DOHH2 (cell line): Measurements from ENCODE around the gene MYF5.
A peak's percentile ranks its signal among the peaks of the same experiment; 100 is the strongest.

ENCODE experiments used
- H3F3A ChIP-seq: fragments of 200-600 bp; sonication (generic), shearing (Covaris generic); 2 replicates; pipeline ENCODE4 v1.6.0; 2016; ENCODE audit warnings: antibody characterized with exemption, mild to moderate bottlenecking; ENCODE audit not compliant: control insufficient read depth, insufficient read depth
- H3K27ac ChIP-seq: fragments of 200-600 bp; sonication (generic); 2 replicates; pipeline ENCODE4 v1.5.1; 2014; ENCODE audit warnings: low read depth, mild to moderate bottlenecking, low read length, moderate library complexity
- H3K27me3 ChIP-seq: fragments of 200-600 bp; sonication (generic); 2 replicates; pipeline ENCODE4 v1.6.1; 2014; ENCODE audit warnings: mild to moderate bottlenecking, low read length, mixed read lengths; ENCODE audit not compliant: control insufficient read depth
- H3K36me3 ChIP-seq: fragments of 200-600 bp; sonication (generic); 2 replicates; pipeline ENCODE4 v1.6.1; 2014; ENCODE audit warnings: mild to moderate bottlenecking, low read length, moderate library complexity, mixed read lengths; ENCODE audit not compliant: control insufficient read depth
- H3K4me1 ChIP-seq: fragments of 200-600 bp; sonication (generic); 2 replicates; pipeline ENCODE4 v1.6.1; 2014; ENCODE audit warnings: mild to moderate bottlenecking, low read length, mixed read lengths; ENCODE audit not compliant: control insufficient read depth
- H3K4me2 ChIP-seq: fragments of 200-600 bp; sonication (generic); 2 replicates; pipeline ENCODE4 v1.6.0; 2014; ENCODE audit warnings: mild to moderate bottlenecking, low read length, moderate library complexity
- H3K4me3 ChIP-seq: fragments of 200-600 bp; sonication (generic); 2 replicates; pipeline ENCODE4 v1.5.1; 2014; ENCODE audit warnings: mild to moderate bottlenecking, low read length, mixed read lengths
- H3K79me2 ChIP-seq: fragments of 200-600 bp; sonication (generic); 2 replicates; pipeline ENCODE4 v1.6.1; 2014; ENCODE audit warnings: mild to moderate bottlenecking, low read length, mixed read lengths; ENCODE audit not compliant: control insufficient read depth
- H3K9me2 ChIP-seq: fragments of 200-600 bp; sonication (generic); replicated peaks from 2 replicates; pipeline ENCODE4 v1.6.1; 2014; ENCODE audit warnings: mild to moderate bottlenecking, low read length, mixed read lengths; ENCODE audit not compliant: control insufficient read depth
- H3K9me3 ChIP-seq: fragments of 200-600 bp; sonication (generic); 2 replicates; pipeline ENCODE4 v1.6.1; 2014; ENCODE audit warnings: antibody characterized with exemption, low read length, mixed read lengths; ENCODE audit not compliant: control insufficient read depth, insufficient read depth
- H4K20me1 ChIP-seq: fragments of 200-600 bp; sonication (generic); 2 replicates; pipeline ENCODE4 v1.6.0; 2014; ENCODE audit warnings: low read depth, mild to moderate bottlenecking, antibody characterized with exemption, low read length, moderate library complexity; ENCODE audit not compliant: control insufficient read depth, insufficient read depth
- EZH2phosphoT487 ChIP-seq: fragments of 200-600 bp; sonication (generic); IDR thresholded peaks from 2 replicates; pipeline ENCODE4 v1.6.1; 2017; ENCODE audit warnings: borderline replicate concordance, mild to moderate bottlenecking, antibody characterized with exemption, low read length, moderate library complexity, mixed read lengths
- TF ChIP-seq, protein P1 (sequence below): fragments of 200-600 bp; sonication (generic); IDR thresholded peaks from one replicate; pipeline ENCODE4 v1.5.1; 2014; ENCODE audit warnings: antibody characterized with exemption, mild to moderate bottlenecking, low read depth, low read length; ENCODE audit not compliant: poor library complexity, severe bottlenecking

MYF5 gene

GRCh38 chr12:80692114-80692513, 24.6 kb upstream of the MYF5 start:
- no peaks in the 10 kb centered on the region for H3K9me2 ChIP-seq
- H3K9me3 ChIP-seq, result no peaks in the 10 kb centered on the region
- H3K79me2 ChIP-seq, result no peaks in the 10 kb centered on the region
- no peaks in the 10 kb centered on the region for H4K20me1 ChIP-seq
- H3K36me3 ChIP-seq, result peaks cover 3% of the 10 kb centered on the region; the same call in 1 of the 2 replicates
- H3K4me1 ChIP-seq, result peaks cover 32% of the 10 kb centered on the region
- peak overlapping the region; percentile 42 for H3K4me3 ChIP-seq
- no peaks in the 10 kb centered on the region for H3K27me3 ChIP-seq
- peak overlapping the region; percentile 54 for H3K4me2 ChIP-seq
- no peak for TF ChIP-seq EZH2phosphoT487
- TF ChIP-seq, protein P1, sequence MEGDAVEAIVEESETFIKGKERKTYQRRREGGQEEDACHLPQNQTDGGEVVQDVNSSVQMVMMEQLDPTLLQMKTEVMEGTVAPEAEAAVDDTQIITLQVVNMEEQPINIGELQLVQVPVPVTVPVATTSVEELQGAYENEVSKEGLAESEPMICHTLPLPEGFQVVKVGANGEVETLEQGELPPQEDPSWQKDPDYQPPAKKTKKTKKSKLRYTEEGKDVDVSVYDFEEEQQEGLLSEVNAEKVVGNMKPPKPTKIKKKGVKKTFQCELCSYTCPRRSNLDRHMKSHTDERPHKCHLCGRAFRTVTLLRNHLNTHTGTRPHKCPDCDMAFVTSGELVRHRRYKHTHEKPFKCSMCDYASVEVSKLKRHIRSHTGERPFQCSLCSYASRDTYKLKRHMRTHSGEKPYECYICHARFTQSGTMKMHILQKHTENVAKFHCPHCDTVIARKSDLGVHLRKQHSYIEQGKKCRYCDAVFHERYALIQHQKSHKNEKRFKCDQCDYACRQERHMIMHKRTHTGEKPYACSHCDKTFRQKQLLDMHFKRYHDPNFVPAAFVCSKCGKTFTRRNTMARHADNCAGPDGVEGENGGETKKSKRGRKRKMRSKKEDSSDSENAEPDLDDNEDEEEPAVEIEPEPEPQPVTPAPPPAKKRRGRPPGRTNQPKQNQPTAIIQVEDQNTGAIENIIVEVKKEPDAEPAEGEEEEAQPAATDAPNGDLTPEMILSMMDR, result no peak
- H3K27ac ChIP-seq, result no peak overlapping the region
- no peaks in the 10 kb centered on the region for H3F3A ChIP-seq

DNA sequence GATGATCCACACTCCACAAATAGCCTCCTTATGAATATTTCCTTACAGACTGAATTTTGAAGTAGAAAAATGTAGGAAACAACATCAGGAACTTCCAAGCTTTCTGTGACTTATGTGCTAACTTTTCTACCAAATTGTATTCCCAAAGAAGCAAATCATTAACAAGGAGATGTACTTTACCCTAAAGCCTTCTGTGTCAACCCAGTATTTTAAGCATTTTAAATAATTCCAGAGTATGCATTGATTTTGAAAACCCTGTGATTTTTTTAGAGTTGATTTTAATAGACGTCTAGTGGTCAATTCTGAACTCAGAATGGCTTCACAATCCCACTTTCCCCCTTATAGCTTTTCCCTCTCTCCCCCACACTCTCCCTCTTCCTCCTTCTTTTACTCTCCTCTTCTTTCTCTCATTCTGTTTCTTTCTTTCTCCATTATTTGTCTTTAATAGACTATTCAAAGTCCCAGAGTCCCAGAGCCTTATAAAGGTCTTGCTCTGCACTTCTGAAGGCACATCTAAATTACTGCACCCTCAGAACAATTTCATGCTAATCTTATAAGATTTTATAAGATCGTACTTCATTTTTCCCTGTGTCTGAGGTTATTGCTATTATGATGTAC, 19.3 kb upstream of the MYF5 start:
- H3F3A ChIP-seq, result no peaks in the 10 kb centered on the region
- no peak overlapping the region for H3K4me3 ChIP-seq
- no peaks in the 10 kb centered on the region for H3K9me2 ChIP-seq
- peaks cover 3% of the 10 kb centered on the region; the same call in 1 of the 2 replicates for H3K36me3 ChIP-seq
- no peaks in the 10 kb centered on the region for H3K79me2 ChIP-seq
- H3K27me3 ChIP-seq, result no peaks in the 10 kb centered on the region
- no peak overlapping the region for H3K4me2 ChIP-seq
- H3K9me3 ChIP-seq, result no peaks in the 10 kb centered on the region
- H3K4me1 ChIP-seq, result peaks cover 11% of the 10 kb centered on the region
- TF ChIP-seq, protein P1, result no peak
- TF ChIP-seq EZH2phosphoT487, result no peak
- no peak overlapping the region for H3K27ac ChIP-seq
- no peaks in the 10 kb centered on the region for H4K20me1 ChIP-seq

DNA sequence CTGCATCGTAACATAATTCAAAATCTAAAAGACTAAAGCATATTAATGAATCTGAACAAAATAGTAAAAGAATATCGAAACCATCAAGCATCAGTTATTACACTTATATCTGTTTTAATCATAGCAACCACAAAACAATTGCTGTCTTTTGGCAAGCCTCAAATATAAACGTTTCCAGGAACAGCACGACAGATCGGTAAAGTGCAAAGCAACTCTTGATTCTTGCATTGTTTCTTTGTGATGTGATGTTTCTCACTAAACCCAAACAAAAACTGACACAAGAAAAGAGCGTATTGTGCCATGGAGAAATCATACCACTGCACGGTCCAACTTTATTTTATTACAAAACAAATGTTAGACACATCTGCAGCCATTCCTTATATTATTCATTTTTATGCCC, 18.5 kb upstream of the MYF5 start:
- TF ChIP-seq, protein P1, result no peak
- no peak for TF ChIP-seq EZH2phosphoT487
- Histone ChIP-seq H3K79me2 (no peaks in the 10 kb centered on the region), H3K4me2 (no peak overlapping the region), H4K20me1 (no peaks in the 10 kb centered on the region), H3K36me3 (peaks cover 1% of the 10 kb centered on the region; the same call in 1 of the 2 replicates), H3K4me1 (peaks cover 5% of the 10 kb centered on the region), H3K4me3 (no peak overlapping the region), H3K9me3 (no peaks in the 10 kb centered on the region), H3F3A (no peaks in the 10 kb centered on the region), H3K27ac (no peak overlapping the region), H3K27me3 (no peaks in the 10 kb centered on the region), H3K9me2 (no peaks in the 10 kb centered on the region)
